NT2/D1 (cell line): ENCODE measurements around the gene ZNF804B.

ENCODE experiments used
- SUZ12 ChIP-seq: IDR thresholded peaks from 2 replicates; pipeline ENCODE4 v1.6.1; 2011; ENCODE audit not compliant: insufficient read length, insufficient read depth; ENCODE audit errors: extremely low read depth
- YY1 ChIP-seq: IDR thresholded peaks from 2 replicates; pipeline ENCODE4 v1.6.1; 2011; ENCODE audit not compliant: insufficient read length, insufficient read depth
- ZNF274 ChIP-seq: IDR thresholded peaks from 2 replicates; pipeline ENCODE4 v1.6.1; 2011; ENCODE audit warnings: mild to moderate bottlenecking, low read depth, low read length

- TF ChIP-seq YY1 = no peak
- TF ChIP-seq ZNF274 = no peak
- no peak for TF ChIP-seq SUZ12
Measured at GRCh38 chr7:89053130-89053529, 293.6 kb downstream of the ZNF804B start.
